ENCODE measurements around the gene PDE4C. TPM values are rescaled to one million over a fixed set of nuclear protein-coding genes. Genes with fewer than 3 reads are reported as not detected.

Gene PDE4C
- total RNA-seq, 2 experiments from 2014 or later, result 1.4 TPM; not detected in 1

GRCh38 chr19:18179957-18180356, 46.3 kb downstream of the PDE4C start:
- TF ChIP-seq EZH2phosphoT487 (IDR thresholded peaks at IDR 0.05; ENCODE audit: borderline replicate concordance, low read depth, low read length), result no peak
- H4K20me1 ChIP-seq (ENCODE audit: insufficient read depth, low read length), result peaks cover 6% of the 10 kb centered on the region; the same call in 1 of the 2 replicates
- peaks cover 27% of the 10 kb centered on the region for H3K4me1 ChIP-seq (ENCODE audit: insufficient read depth, low read length, poor library complexity, severe bottlenecking)
- H3K9me2 ChIP-seq (ENCODE audit: insufficient read depth, low read length), result no peaks in the 10 kb centered on the region
- DNase-seq (ENCODE audit: low spot score), result no peak
- POLR2A ChIA-PET, result no interaction called here
- intact Hi-C loops (cut with micrococcal nuclease; ENCODE audit: unreplicated experiment), result no loop called here
- H2AFZ ChIP-seq (ENCODE audit: low read length), result no peak overlapping the region
- no peak overlapping the region for H3K4me3 ChIP-seq (ENCODE audit: low read depth, low read length, poor library complexity, severe bottlenecking)
- BruUV-seq (replicated peaks), result no TSS peak
- peaks cover 13% of the 10 kb centered on the region for H3K79me2 ChIP-seq (ENCODE audit: insufficient read depth, low read depth, low read length)
- no peak overlapping the region for H3K4me2 ChIP-seq (ENCODE audit: low read length)
- H3K27ac ChIP-seq (ENCODE audit: low read depth, low read length, poor library complexity, severe bottlenecking), result no peak overlapping the region
- CTCF ChIA-PET (ENCODE audit: unreplicated experiment), result no interaction called here
- H3K36me3 ChIP-seq (ENCODE audit: insufficient read depth, low read length), result peaks cover 46% of the 10 kb centered on the region
- no peaks in the 10 kb centered on the region for H3K9me3 ChIP-seq (ENCODE audit: low read length)

- BruUV-seq (replicated peaks), result no TSS peak
- Histone ChIP-seq H3K27ac (ENCODE audit: low read depth, low read length, poor library complexity, severe bottlenecking) (no peak overlapping the region), H2AFZ (ENCODE audit: low read length) (no peak overlapping the region), H3K4me2 (ENCODE audit: low read length) (peak overlapping the region; percentile 18; the same call in 1 of the 2 replicates), H3K9me2 (ENCODE audit: insufficient read depth, low read length) (no peaks in the 10 kb centered on the region), H3K36me3 (ENCODE audit: insufficient read depth, low read length) (peaks cover 42% of the 10 kb centered on the region), H3K4me1 (ENCODE audit: insufficient read depth, low read length, poor library complexity, severe bottlenecking) (peaks cover 48% of the 10 kb centered on the region), H3K4me3 (ENCODE audit: low read depth, low read length, poor library complexity, severe bottlenecking) (no peak overlapping the region), H4K20me1 (ENCODE audit: insufficient read depth, low read length) (peaks cover 6% of the 10 kb centered on the region; the same call in 1 of the 2 replicates), H3K79me2 (ENCODE audit: insufficient read depth, low read depth, low read length) (peaks cover 24% of the 10 kb centered on the region), H3K9me3 (ENCODE audit: low read length) (no peaks in the 10 kb centered on the region)
- CTCF ChIA-PET (ENCODE audit: unreplicated experiment), result no interaction called here
- no peak for TF ChIP-seq EZH2phosphoT487 (IDR thresholded peaks at IDR 0.05; ENCODE audit: borderline replicate concordance, low read depth, low read length)
- TF ChIP-seq, protein P1, sequence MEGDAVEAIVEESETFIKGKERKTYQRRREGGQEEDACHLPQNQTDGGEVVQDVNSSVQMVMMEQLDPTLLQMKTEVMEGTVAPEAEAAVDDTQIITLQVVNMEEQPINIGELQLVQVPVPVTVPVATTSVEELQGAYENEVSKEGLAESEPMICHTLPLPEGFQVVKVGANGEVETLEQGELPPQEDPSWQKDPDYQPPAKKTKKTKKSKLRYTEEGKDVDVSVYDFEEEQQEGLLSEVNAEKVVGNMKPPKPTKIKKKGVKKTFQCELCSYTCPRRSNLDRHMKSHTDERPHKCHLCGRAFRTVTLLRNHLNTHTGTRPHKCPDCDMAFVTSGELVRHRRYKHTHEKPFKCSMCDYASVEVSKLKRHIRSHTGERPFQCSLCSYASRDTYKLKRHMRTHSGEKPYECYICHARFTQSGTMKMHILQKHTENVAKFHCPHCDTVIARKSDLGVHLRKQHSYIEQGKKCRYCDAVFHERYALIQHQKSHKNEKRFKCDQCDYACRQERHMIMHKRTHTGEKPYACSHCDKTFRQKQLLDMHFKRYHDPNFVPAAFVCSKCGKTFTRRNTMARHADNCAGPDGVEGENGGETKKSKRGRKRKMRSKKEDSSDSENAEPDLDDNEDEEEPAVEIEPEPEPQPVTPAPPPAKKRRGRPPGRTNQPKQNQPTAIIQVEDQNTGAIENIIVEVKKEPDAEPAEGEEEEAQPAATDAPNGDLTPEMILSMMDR (conservative IDR thresholded peaks at IDR 0.05; ENCODE audit: low read length), result no peak
- POLR2A ChIA-PET, result no interaction called here
- intact Hi-C loops (cut with micrococcal nuclease; ENCODE audit: unreplicated experiment), result no loop called here
- no peak for DNase-seq (ENCODE audit: low spot score)
Observed at GRCh38 chr19:18176367-18177310, 49.6 kb downstream of the PDE4C start.

- Histone ChIP-seq H3K4me1 (ENCODE audit: insufficient read depth, low read length, poor library complexity, severe bottlenecking) (peaks cover 50% of the 10 kb centered on the region), H3K79me2 (ENCODE audit: insufficient read depth, low read depth, low read length) (peaks cover 24% of the 10 kb centered on the region), H3K36me3 (ENCODE audit: insufficient read depth, low read length) (peaks cover 42% of the 10 kb centered on the region), H3K9me2 (ENCODE audit: insufficient read depth, low read length) (no peaks in the 10 kb centered on the region), H3K9me3 (ENCODE audit: low read length) (no peaks in the 10 kb centered on the region), H4K20me1 (ENCODE audit: insufficient read depth, low read length) (peaks cover 6% of the 10 kb centered on the region; the same call in 1 of the 2 replicates), H3K4me3 (ENCODE audit: low read depth, low read length, poor library complexity, severe bottlenecking) (peak overlapping the region; percentile 88), H3K4me2 (ENCODE audit: low read length) (peak overlapping the region; percentile 100), H3K27ac (ENCODE audit: low read depth, low read length, poor library complexity, severe bottlenecking) (peak overlapping the region; percentile 93), H2AFZ (ENCODE audit: low read length) (no peak overlapping the region)
- TF ChIP-seq EZH2phosphoT487 (IDR thresholded peaks at IDR 0.05; ENCODE audit: borderline replicate concordance, low read depth, low read length), result no peak
- TF ChIP-seq, protein P1 (conservative IDR thresholded peaks at IDR 0.05; ENCODE audit: low read length), result no peak
- POLR2A ChIA-PET, result interaction anchor here (0.7 to 1.0 kb wide), 3 partner anchors 8 to 17 kb away, joined by 3 to 4 read pairs (median 3); no protein-coding TSS in a partner anchor
- intact Hi-C loops (cut with micrococcal nuclease; ENCODE audit: unreplicated experiment), result no loop called here
- CTCF ChIA-PET (ENCODE audit: unreplicated experiment), result no interaction called here
- DNase-seq (ENCODE audit: low spot score), result no peak
- no TSS peak for BruUV-seq (replicated peaks)
Observed at GRCh38 chr19:18174983-18175382, 51.3 kb downstream of the PDE4C start.

Other genes starting within 250 kb of the PDE4C start
- gene ARRDC2, start 218.3 kb downstream of the PDE4C start, total RNA-seq (2014; rRNA removed; shearing (Covaris generic)), result 27.3 and 30.7 TPM in 2 replicates
- 30.6 and 30.7 TPM in 2 replicates for gene ARRDC2, start 218.3 kb downstream of the PDE4C start, total RNA-seq (2022)
- 6.0 and 7.7 TPM in 2 replicates for gene IL12RB1, start 139.5 kb downstream of the PDE4C start, total RNA-seq (2014; rRNA removed; shearing (Covaris generic))
- gene IL12RB1, start 139.5 kb downstream of the PDE4C start, total RNA-seq (2022), result 26.0 and 41.7 TPM in 2 replicates
- gene MAST3, start 128.7 kb downstream of the PDE4C start, total RNA-seq (2014; rRNA removed; shearing (Covaris generic)), result 14.3 and 14.8 TPM in 2 replicates
- 31.0 and 31.4 TPM in 2 replicates for gene MAST3, start 128.7 kb downstream of the PDE4C start, total RNA-seq (2022)
- gene PIK3R2, start 73.3 kb downstream of the PDE4C start, total RNA-seq (2014; rRNA removed; shearing (Covaris generic)), result 1.6 and 3.2 TPM in 2 replicates
- gene PIK3R2, start 73.3 kb downstream of the PDE4C start, total RNA-seq (2022), result 20.5 and 30.0 TPM in 2 replicates
- gene IFI30, start 52.6 kb downstream of the PDE4C start, total RNA-seq (2014; rRNA removed; shearing (Covaris generic)), result 141 and 195 TPM in 2 replicates
- 117 and 170 TPM in 2 replicates for gene IFI30, start 52.6 kb downstream of the PDE4C start, total RNA-seq (2022)
- 21.9 and 23.7 TPM in 2 replicates for gene MPV17L2, start 33.2 kb downstream of the PDE4C start, total RNA-seq (2014; rRNA removed; shearing (Covaris generic))
- 18.1 and 22.6 TPM in 2 replicates for gene MPV17L2, start 33.2 kb downstream of the PDE4C start, total RNA-seq (2022)
- 2.9 and 4.9 TPM in 2 replicates for gene RAB3A, start 22.4 kb downstream of the PDE4C start, total RNA-seq (2014; rRNA removed; shearing (Covaris generic))
- 6.9 and 8.6 TPM in 2 replicates for gene RAB3A, start 22.4 kb downstream of the PDE4C start, total RNA-seq (2022)
- gene IQCN, start 48.0 kb upstream of the PDE4C start, total RNA-seq (2014; rRNA removed; shearing (Covaris generic)), result 0.38 and 3.7 TPM in 2 replicates
- gene IQCN, start 48.0 kb upstream of the PDE4C start, total RNA-seq (2022), result 1.1 and 2.6 TPM in 2 replicates
- gene JUND, start 55.2 kb upstream of the PDE4C start, total RNA-seq (2014; rRNA removed; shearing (Covaris generic)), result 138 and 144 TPM in 2 replicates
- gene JUND, start 55.2 kb upstream of the PDE4C start, total RNA-seq (2022), result 79.0 and 92.6 TPM in 2 replicates
- 451 and 482 TPM in 2 replicates for gene LSM4, start 96.6 kb upstream of the PDE4C start, total RNA-seq (2014; rRNA removed; shearing (Covaris generic))
- 232 and 252 TPM in 2 replicates for gene LSM4, start 96.6 kb upstream of the PDE4C start, total RNA-seq (2022)
- gene PGPEP1, start 114.2 kb upstream of the PDE4C start, total RNA-seq (2014; rRNA removed; shearing (Covaris generic)), result 15.2 and 18.9 TPM in 2 replicates
- gene PGPEP1, start 114.2 kb upstream of the PDE4C start, total RNA-seq (2022), result 44.1 and 54.5 TPM in 2 replicates
- gene GDF15, start 159.7 kb upstream of the PDE4C start, total RNA-seq (2014; rRNA removed; shearing (Covaris generic)), result 0.80 TPM in 1 of 2 replicates, not detected in the other
- gene GDF15, start 159.7 kb upstream of the PDE4C start, total RNA-seq (2022), result not detected in 2 replicates
- gene LRRC25, start 171.2 kb upstream of the PDE4C start, total RNA-seq (2014; rRNA removed; shearing (Covaris generic)), result 0.49 and 0.98 TPM in 2 replicates
- gene LRRC25, start 171.2 kb upstream of the PDE4C start, total RNA-seq (2022), result 3.2 and 4.1 TPM in 2 replicates
- 54.8 and 92.9 TPM in 2 replicates for gene SSBP4, start 193.0 kb upstream of the PDE4C start, total RNA-seq (2014; rRNA removed; shearing (Covaris generic))
- gene SSBP4, start 193.0 kb upstream of the PDE4C start, total RNA-seq (2022), result 97.5 and 117 TPM in 2 replicates
- gene ISYNA1, start 211.7 kb upstream of the PDE4C start, total RNA-seq (2014; rRNA removed; shearing (Covaris generic)), result 0.72 and 1.8 TPM in 2 replicates
- gene ISYNA1, start 211.7 kb upstream of the PDE4C start, total RNA-seq (2022), result 8.9 and 10.9 TPM in 2 replicates